ENCODE measurements around the gene SGSM1. TPM values are rescaled to one million over a fixed set of nuclear protein-coding genes. Genes with fewer than 3 reads are reported as not detected.

The SGSM1 gene
- total RNA-seq, 4 donors from 2014 or later = 1.7 to 6.3 (median 3.7) TPM

GRCh38 chr22:24935771-24936483 lies 129.9 kb downstream of the SGSM1 start:
- H3K9me3 ChIP-seq = no peaks in the 10 kb centered on the region
- DNase-seq (ENCODE audit: low spot score in 2 of 2) = no peak
- no peaks in the 10 kb centered on the region for H3K36me3 ChIP-seq
- TF ChIP-seq POLR2AphosphoS5 (IDR thresholded peaks at IDR 0.05) (no peak), POLR2A (IDR thresholded peaks at IDR 0.05) (no peak)
- H3K4me1 ChIP-seq = peaks cover 3% of the 10 kb centered on the region
- no peak overlapping the region for H3K27ac ChIP-seq
- peaks cover 4% of the 10 kb centered on the region for H3K27me3 ChIP-seq
- no peak overlapping the region for H3K4me3 ChIP-seq

- no peak overlapping the region for H3K4me3 ChIP-seq
- H3K27me3 ChIP-seq = peaks cover 4% of the 10 kb centered on the region
- H3K9me3 ChIP-seq = no peaks in the 10 kb centered on the region
- peaks cover 3% of the 10 kb centered on the region for H3K4me1 ChIP-seq
- H3K27ac ChIP-seq = no peak overlapping the region
- H3K36me3 ChIP-seq = no peaks in the 10 kb centered on the region
- TF ChIP-seq POLR2A (IDR thresholded peaks at IDR 0.05) = no peak
- no peak for TF ChIP-seq EP300 (IDR thresholded peaks at IDR 0.05)
- no peak for TF ChIP-seq CTCF (IDR thresholded peaks at IDR 0.05)
- no peak for TF ChIP-seq POLR2AphosphoS5 (IDR thresholded peaks at IDR 0.05)
- no peak for DNase-seq (ENCODE audit: low spot score in 2 of 2)
- 40% methylated on average over 2 of the region's 2 CpGs for WGBS
Measured at GRCh38 chr22:24937114-24937513, 131.1 kb downstream of the SGSM1 start.

GRCh38 chr22:24938741-24939341 lies 132.8 kb downstream of the SGSM1 start:
- TF ChIP-seq EP300 (IDR thresholded peaks at IDR 0.05) (no peak), POLR2AphosphoS5 (IDR thresholded peaks at IDR 0.05) (no peak), CTCF (IDR thresholded peaks at IDR 0.05) (peak; percentile 48 to 68), POLR2A (IDR thresholded peaks at IDR 0.05) (no peak)
- WGBS = 17% methylated on average over 11 of the region's 11 CpGs
- H3K4me3 ChIP-seq = no peak overlapping the region
- no peaks in the 10 kb centered on the region for H3K36me3 ChIP-seq
- no peaks in the 10 kb centered on the region for H3K9me3 ChIP-seq
- no peak for DNase-seq (ENCODE audit: low spot score in 2 of 2)
- H3K27ac ChIP-seq = no peak overlapping the region
- H3K4me1 ChIP-seq = peaks cover 3% of the 10 kb centered on the region
- H3K27me3 ChIP-seq = peaks cover 2% of the 10 kb centered on the region

GRCh38 chr22:24942301-24942700 lies 136.3 kb downstream of the SGSM1 start:
- Histone ChIP-seq H3K27ac (peak overlapping the region; percentile 38), H3K4me1 (peaks cover 3% of the 10 kb centered on the region), H3K4me3 (no peak overlapping the region), H3K36me3 (no peaks in the 10 kb centered on the region), H3K9me3 (no peaks in the 10 kb centered on the region), H3K27me3 (no peaks in the 10 kb centered on the region)
- DNase-seq (ENCODE audit: low spot score in 2 of 2) = no peak
- TF ChIP-seq CTCF (IDR thresholded peaks at IDR 0.05) = no peak
- no peak for TF ChIP-seq EP300 (IDR thresholded peaks at IDR 0.05)
- no peak for TF ChIP-seq POLR2AphosphoS5 (IDR thresholded peaks at IDR 0.05)
- TF ChIP-seq POLR2A (IDR thresholded peaks at IDR 0.05) = no peak
- 84% methylated on average over 3 of the region's 3 CpGs for WGBS

- DNase-seq (ENCODE audit: low spot score in 2 of 2) = no peak
- no peak for TF ChIP-seq EP300 (IDR thresholded peaks at IDR 0.05)
- no peak for TF ChIP-seq POLR2A (IDR thresholded peaks at IDR 0.05)
- TF ChIP-seq POLR2AphosphoS5 (IDR thresholded peaks at IDR 0.05) = no peak
- H3K36me3 ChIP-seq = no peaks in the 10 kb centered on the region
- no peak overlapping the region for H3K4me3 ChIP-seq
- H3K27ac ChIP-seq = no peak overlapping the region
- 89% methylated on average over 10 of the region's 10 CpGs for WGBS
- H3K27me3 ChIP-seq = no peaks in the 10 kb centered on the region
- H3K4me1 ChIP-seq = peaks cover 5% of the 10 kb centered on the region
- H3K9me3 ChIP-seq = no peaks in the 10 kb centered on the region
Measured at GRCh38 chr22:24944217-24944937, 138.4 kb downstream of the SGSM1 start.

- DNase-seq (ENCODE audit: low spot score in 2 of 2) = no peak
- Histone ChIP-seq H3K4me1 (peaks cover 16% of the 10 kb centered on the region), H3K4me3 (no peak overlapping the region), H3K27me3 (no peaks in the 10 kb centered on the region), H3K36me3 (no peaks in the 10 kb centered on the region), H3K9me3 (no peaks in the 10 kb centered on the region), H3K27ac (no peak overlapping the region)
- no peak for TF ChIP-seq POLR2A (IDR thresholded peaks at IDR 0.05)
- no peak for TF ChIP-seq POLR2AphosphoS5 (IDR thresholded peaks at IDR 0.05)
- no peak for TF ChIP-seq CTCF (IDR thresholded peaks at IDR 0.05)
- no peak for TF ChIP-seq EP300 (IDR thresholded peaks at IDR 0.05)
- WGBS = 66% methylated on average over 4 of the region's 4 CpGs
Measured at GRCh38 chr22:24945430-24945829, 139.4 kb downstream of the SGSM1 start.

Measured in suprapubic skin (tissue), 4 donors.